Left ventricle myocardium superior (tissue), 1 donor: Measurements from ENCODE around the gene IL1R2. TPM values are rescaled to one million over a fixed set of nuclear protein-coding genes. Genes with fewer than 3 reads are reported as not detected.
A peak's percentile ranks its signal among the peaks of the same experiment; 100 is the strongest.

Experiments used
- ATAC-seq: fragments of 200-7000 bp; cut with Tn5 transposase; one replicate; pipeline ENCODE4 v1.9.1; 2020; ENCODE audit warnings: mild to moderate bottlenecking, moderate library complexity
- DNase-seq: peaks from one replicate; pipeline ENCODE4 v3.0.0-alpha.2; 2020
- intact Hi-C: fragments of 100-400 bp; cut with micrococcal nuclease; formaldehyde crosslinking; loops from one replicate; pipeline ENCODE4 v1.11.0; 2022
- total RNA-seq: library from RNA; stranded (reverse); fragmentation: NEBNext Ultra II Directional; extraction: Animal tissue kit (Norgen Biotek cat#: 25700); gene quantifications from one replicate; pipeline ENCODE4 v1.2.1, GENCODE V29; 2021
- donor health status: DM: no; HTN: yes; CAD: no; lungs with severe emphysema.

Gene IL1R2
- total RNA-seq, 1 donor from 2014 or later: 1.4 TPM

GRCh38 chr2:102049756-102050443 is 58.1 kb downstream of the IL1R2 start:
- no peak for DNase-seq
- ATAC-seq: peak; percentile 18
- intact Hi-C loops: no loop called here

- DNase-seq (peak; percentile 86), ATAC-seq (peak; percentile 90)
- intact Hi-C loops: no loop called here
These were observed 59.2 kb downstream of the IL1R2 start for GRCh38 chr2:102050854-102051391.

- peak; percentile 71 for ATAC-seq
- DNase-seq: no peak
- intact Hi-C loops: no loop called here
These were observed 60.0 kb downstream of the IL1R2 start for GRCh38 chr2:102051692-102052277.

- no peak for DNase-seq
These were observed 60.6 kb downstream of the IL1R2 start for GRCh38 chr2:102052365-102052764.

GRCh38 chr2:102053096-102053495 is 61.3 kb downstream of the IL1R2 start:
- intact Hi-C loops: no loop called here
- DNase-seq: no peak
- ATAC-seq: no peak

More at GRCh38 chr2:102052365-102052764, 60.6 kb downstream of the IL1R2 start:
- intact Hi-C loops: no loop called here
- ATAC-seq: peak; percentile 18

GRCh38 chr2:102055346-102055990 is 63.7 kb downstream of the IL1R2 start:
- ATAC-seq: no peak
- intact Hi-C loops: no loop called here
- no peak for DNase-seq

- no peak for DNase-seq
These were observed 64.4 kb downstream of the IL1R2 start for GRCh38 chr2:102056079-102056581.

GRCh38 chr2:102057502-102058292 is 65.9 kb downstream of the IL1R2 start:
- peak; percentile 57 for DNase-seq
- ATAC-seq: no peak
- intact Hi-C loops: no loop called here

More at GRCh38 chr2:102056079-102056581, 64.4 kb downstream of the IL1R2 start:
- intact Hi-C loops: no loop called here
- ATAC-seq: peak; percentile 39

GRCh38 chr2:102058293-102058833 is 66.6 kb downstream of the IL1R2 start:
- intact Hi-C loops: no loop called here
- DNase-seq (no peak), ATAC-seq (no peak)

- ATAC-seq (no peak), DNase-seq (no peak)
- intact Hi-C loops: no loop called here
These were observed 67.4 kb downstream of the IL1R2 start for GRCh38 chr2:102059151-102059550.

- intact Hi-C loops: no loop called here
- DNase-seq (peak; percentile 40), ATAC-seq (no peak)
These were observed 68.3 kb downstream of the IL1R2 start for GRCh38 chr2:102060047-102060446.

- intact Hi-C loops: no loop called here
- DNase-seq (no peak), ATAC-seq (no peak)
These were observed 69.0 kb downstream of the IL1R2 start for GRCh38 chr2:102060792-102061191.

- intact Hi-C loops: no loop called here
- DNase-seq (peak; percentile 39), ATAC-seq (no peak)
These were observed 69.5 kb downstream of the IL1R2 start for GRCh38 chr2:102061286-102061699.

- intact Hi-C loops: no loop called here
- ATAC-seq (no peak), DNase-seq (peak; percentile 55)
These were observed 70.4 kb downstream of the IL1R2 start for GRCh38 chr2:102061962-102062795.

GRCh38 chr2:102062802-102063201 is 71.0 kb downstream of the IL1R2 start:
- intact Hi-C loops: no loop called here
- ATAC-seq: no peak
- no peak for DNase-seq

GRCh38 chr2:102063487-102063911 is 71.7 kb downstream of the IL1R2 start:
- peak; percentile 77 for DNase-seq
- intact Hi-C loops: no loop called here
- peak; percentile 82 for ATAC-seq

GRCh38 chr2:102063941-102064678 is 72.3 kb downstream of the IL1R2 start:
- peak; percentile 86 for DNase-seq
- intact Hi-C loops: no loop called here
- ATAC-seq: peak; percentile 88
